Suprapubic skin (tissue), 4 donors: ENCODE data around the gene GGNBP2. TPM values are rescaled to one million over a fixed set of nuclear protein-coding genes. Genes with fewer than 3 reads are reported as not detected.

Source experiments
- DNase-seq, 2 donors: peaks; one replicate each; pipeline ENCODE4 v3.0.0-alpha.2; 2019; ENCODE audit warnings: low spot score in 2 of 2
- H3K27ac ChIP-seq: fragments of 200-600 bp; sonication (generic); one replicate; pipeline ENCODE4 v1.5.1; 2019
- H3K27me3 ChIP-seq: fragments of 200-600 bp; sonication (generic); one replicate; pipeline ENCODE4 v1.5.1; 2019
- H3K36me3 ChIP-seq: fragments of 200-600 bp; sonication (generic); one replicate; pipeline ENCODE4 v1.5.1; 2019
- H3K4me1 ChIP-seq: fragments of 200-600 bp; sonication (generic); one replicate; pipeline ENCODE4 v1.5.1; 2019
- H3K4me3 ChIP-seq: fragments of 200-600 bp; sonication (generic); one replicate; pipeline ENCODE4 v1.5.1; 2019; ENCODE audit warnings: mild to moderate bottlenecking
- H3K9me3 ChIP-seq: fragments of 200-600 bp; sonication (generic); one replicate; pipeline ENCODE4 v1.5.1; 2019
- EP300 ChIP-seq: sonication (generic); formaldehyde crosslinking; IDR thresholded peaks from one replicate; pipeline ENCODE4 v1.6.1; 2017; ENCODE audit warnings: antibody characterized with exemption
- POLR2A ChIP-seq, 2 donors: fragments of 450-650 bp; IDR thresholded peaks; one replicate each; pipeline ENCODE4 v1.6.1; 2017; ENCODE audit warnings: antibody characterized with exemption in 2 of 2, mild to moderate bottlenecking in 2 of 2, moderate library complexity in 2 of 2
- POLR2AphosphoS5 ChIP-seq, 3 donors: sonication (generic); formaldehyde crosslinking; IDR thresholded peaks; one replicate each; pipeline ENCODE4 v1.6.1; 2017; ENCODE audit warnings: antibody characterized with exemption in 3 of 3
- WGBS: methylation state at CpG from one replicate; pipeline ENCODE4 v1.1.5; 2018; 5-methylcytosine and 5-hydroxymethylcytosine counted together
- total RNA-seq, 4 donors: library from RNA; depleted of rRNA; stranded (reverse); fragments of >200 nt; gene quantifications; one replicate each; pipeline ENCODE4 v1.1.0, GENCODE V29; 2016
- TF ChIP-seq, protein P1 (sequence below), 2 donors: fragments of 200-600 bp in 1 of 2; fragments of 450-650 bp in 1 of 2; sonication (generic) in 1 of 2; IDR thresholded peaks; one replicate each; pipeline ENCODE4 v1.5.1; 2016 to 2019; ENCODE audit warnings: antibody characterized with exemption in 2 of 2, mild to moderate bottlenecking in 1 of 2, moderate library complexity in 1 of 2

Gene GGNBP2
- total RNA-seq, 4 donors from 2014 or later: 49.4 to 84.1 (median 57.1) TPM

DNA sequence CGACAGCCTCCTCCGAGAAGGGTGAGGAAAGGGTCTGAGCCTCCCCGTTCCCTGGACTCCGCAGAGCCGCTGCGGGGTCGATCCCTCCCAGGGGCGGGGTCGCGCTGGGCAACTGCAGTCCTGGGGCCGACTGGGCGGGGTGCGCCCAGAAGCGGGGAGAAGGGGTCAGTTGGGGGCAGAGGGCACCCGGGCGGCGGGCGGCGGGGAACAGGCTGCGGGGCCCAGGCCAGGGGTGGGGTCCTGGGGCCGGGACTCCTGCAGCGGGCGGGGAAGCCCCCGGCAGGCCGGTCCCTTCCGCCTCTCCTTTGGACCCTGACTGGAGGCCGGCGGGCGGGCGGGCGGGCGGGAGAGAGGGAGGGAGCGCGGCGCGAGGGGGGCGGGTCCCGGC lies 352 bp downstream of the GGNBP2 start:
- Histone ChIP-seq H3K27ac (peak overlapping the region; percentile 97), H3K36me3 (no peaks in the 10 kb centered on the region), H3K27me3 (no peaks in the 10 kb centered on the region), H3K9me3 (no peaks in the 10 kb centered on the region), H3K4me3 (peak overlapping the region; percentile 82), H3K4me1 (peaks cover 47% of the 10 kb centered on the region)
- TF ChIP-seq EP300: no peak
- WGBS: no CpG with 5 or more reads among the region's 38 CpGs
- DNase-seq: peak in 1 of 2 donors; percentile 89

DNA sequence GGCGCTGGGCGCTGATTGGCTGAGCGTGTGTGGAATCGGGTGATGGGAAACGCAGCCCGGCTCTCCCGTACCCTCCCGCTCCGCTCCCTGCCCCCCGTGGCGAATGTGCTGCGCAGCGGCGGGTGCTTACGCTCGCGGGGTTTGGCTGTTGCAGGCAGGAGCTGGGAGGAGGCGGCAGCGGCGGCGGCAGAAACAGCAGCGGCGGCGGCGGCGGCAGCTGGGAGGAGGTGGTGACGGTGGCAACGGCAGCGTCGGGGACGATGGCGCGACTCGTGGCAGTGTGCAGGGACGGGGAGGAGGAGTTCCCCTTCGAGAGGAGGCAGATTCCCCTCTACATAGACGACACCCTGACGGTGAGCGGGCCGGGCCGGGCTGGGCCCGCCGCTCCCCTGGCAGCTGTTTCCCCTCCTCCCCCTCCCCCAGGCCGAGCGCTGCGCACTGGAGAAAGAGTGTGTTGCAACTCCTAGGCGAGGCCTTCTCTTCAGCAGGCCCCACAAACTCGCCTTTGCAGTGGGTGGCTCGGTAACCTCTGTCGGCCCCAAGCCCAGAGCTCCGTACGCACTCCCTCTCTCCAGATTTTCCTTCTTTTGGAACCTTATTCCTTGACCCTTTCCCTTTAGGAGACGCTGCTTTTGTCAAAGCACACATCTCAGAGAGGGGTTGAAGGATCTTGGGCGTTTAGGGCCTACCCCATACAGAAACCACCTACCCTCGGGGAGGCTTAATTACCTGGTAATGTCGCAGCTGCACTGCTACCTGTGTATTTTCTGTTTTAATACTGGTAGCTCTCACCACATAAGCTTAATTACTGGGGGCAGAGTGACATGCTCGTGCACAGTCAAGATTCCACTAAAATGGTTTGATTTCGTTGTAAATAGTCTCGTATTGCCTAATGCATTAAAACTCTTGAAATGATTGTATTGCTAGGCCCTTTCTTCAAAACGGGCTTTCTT lies 1.0 kb downstream of the GGNBP2 start:
- no peaks in the 10 kb centered on the region for H3K9me3 ChIP-seq
- H3K36me3 ChIP-seq: no peaks in the 10 kb centered on the region
- peak; percentile 98 for DNase-seq
- H3K4me3 ChIP-seq: peak overlapping the region; percentile 82
- TF ChIP-seq POLR2AphosphoS5 (IDR thresholded peaks at IDR 0.05) (peak; percentile 59 to 85 (median 71)), EP300 (no peak), POLR2A (IDR thresholded peaks at IDR 0.05) (peak; percentile 76 to 90)
- TF ChIP-seq, protein P1, sequence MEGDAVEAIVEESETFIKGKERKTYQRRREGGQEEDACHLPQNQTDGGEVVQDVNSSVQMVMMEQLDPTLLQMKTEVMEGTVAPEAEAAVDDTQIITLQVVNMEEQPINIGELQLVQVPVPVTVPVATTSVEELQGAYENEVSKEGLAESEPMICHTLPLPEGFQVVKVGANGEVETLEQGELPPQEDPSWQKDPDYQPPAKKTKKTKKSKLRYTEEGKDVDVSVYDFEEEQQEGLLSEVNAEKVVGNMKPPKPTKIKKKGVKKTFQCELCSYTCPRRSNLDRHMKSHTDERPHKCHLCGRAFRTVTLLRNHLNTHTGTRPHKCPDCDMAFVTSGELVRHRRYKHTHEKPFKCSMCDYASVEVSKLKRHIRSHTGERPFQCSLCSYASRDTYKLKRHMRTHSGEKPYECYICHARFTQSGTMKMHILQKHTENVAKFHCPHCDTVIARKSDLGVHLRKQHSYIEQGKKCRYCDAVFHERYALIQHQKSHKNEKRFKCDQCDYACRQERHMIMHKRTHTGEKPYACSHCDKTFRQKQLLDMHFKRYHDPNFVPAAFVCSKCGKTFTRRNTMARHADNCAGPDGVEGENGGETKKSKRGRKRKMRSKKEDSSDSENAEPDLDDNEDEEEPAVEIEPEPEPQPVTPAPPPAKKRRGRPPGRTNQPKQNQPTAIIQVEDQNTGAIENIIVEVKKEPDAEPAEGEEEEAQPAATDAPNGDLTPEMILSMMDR (IDR thresholded peaks at IDR 0.05): no peak
- H3K4me1 ChIP-seq: peaks cover 54% of the 10 kb centered on the region
- under 1% methylated on average over 32 of the region's 60 CpGs for WGBS
- no peaks in the 10 kb centered on the region for H3K27me3 ChIP-seq
- peak overlapping the region; percentile 97 for H3K27ac ChIP-seq

DNA sequence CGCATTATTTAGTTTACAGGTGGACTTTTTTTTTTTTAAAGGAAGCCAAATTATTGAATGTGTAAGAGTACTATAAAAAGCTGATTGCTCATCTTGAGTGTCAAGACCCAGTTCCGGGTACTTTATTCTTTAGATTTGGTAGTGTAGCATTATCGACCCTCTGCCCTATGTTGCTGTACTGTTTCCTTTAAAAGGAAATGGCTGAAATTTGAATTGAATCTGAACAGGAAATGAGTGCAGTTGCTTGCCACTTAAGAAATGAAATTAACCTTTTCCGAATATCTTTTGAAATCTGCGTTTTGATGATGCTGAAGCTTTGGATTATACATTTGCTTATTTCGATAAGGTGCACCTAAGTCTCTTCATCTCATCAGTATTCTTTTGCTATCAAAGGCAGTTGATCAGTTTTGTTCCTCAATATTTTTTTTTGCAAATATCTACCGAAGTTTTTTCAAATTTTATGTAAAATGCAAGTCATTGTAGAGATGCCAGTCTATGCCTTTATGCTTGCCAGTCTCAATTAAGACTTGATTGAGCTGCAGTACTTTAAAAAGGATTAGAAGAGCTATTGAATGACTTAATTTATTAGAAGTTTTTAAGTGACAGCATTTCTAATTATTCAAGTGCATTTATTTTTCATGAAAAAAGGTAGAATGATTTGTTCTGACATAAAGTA lies 1.8 kb downstream of the GGNBP2 start:
- Histone ChIP-seq H3K4me1 (peaks cover 62% of the 10 kb centered on the region), H3K9me3 (no peaks in the 10 kb centered on the region), H3K27ac (peak overlapping the region; percentile 97), H3K36me3 (no peaks in the 10 kb centered on the region), H3K4me3 (peak overlapping the region; percentile 82), H3K27me3 (no peaks in the 10 kb centered on the region)
- no peak for DNase-seq
- 8% methylated on average over 7 of the region's 7 CpGs for WGBS
- TF ChIP-seq POLR2A (IDR thresholded peaks at IDR 0.05) (no peak), EP300 (no peak), POLR2AphosphoS5 (IDR thresholded peaks at IDR 0.05) (no peak)
- TF ChIP-seq, protein P1 (IDR thresholded peaks at IDR 0.05): no peak

DNA sequence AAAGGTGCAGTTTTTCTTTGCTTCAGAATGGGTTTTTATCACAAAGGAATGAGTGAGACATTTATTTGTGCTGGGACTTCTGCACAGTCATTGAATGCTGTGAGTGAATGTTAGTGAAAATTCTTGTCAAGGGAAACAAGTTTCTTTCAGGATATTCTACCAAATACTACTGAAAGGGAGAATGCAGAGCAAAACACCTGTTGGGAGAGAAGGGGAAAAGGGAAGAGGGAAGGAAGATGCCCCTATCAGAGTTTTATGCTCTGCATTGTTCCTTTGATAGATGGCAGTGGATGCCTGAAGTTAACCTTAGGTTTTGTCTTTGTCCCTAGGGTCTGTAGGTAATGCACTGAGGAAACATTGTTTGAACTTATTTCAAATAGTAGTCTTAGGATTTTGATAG lies 3.1 kb downstream of the GGNBP2 start:
- TF ChIP-seq POLR2A (IDR thresholded peaks at IDR 0.05) (no peak), POLR2AphosphoS5 (IDR thresholded peaks at IDR 0.05) (no peak)
- TF ChIP-seq, protein P1 (IDR thresholded peaks at IDR 0.05): no peak
- Histone ChIP-seq H3K27ac (no peak overlapping the region), H3K4me1 (peaks cover 65% of the 10 kb centered on the region), H3K4me3 (peak overlapping the region; percentile 82), H3K9me3 (no peaks in the 10 kb centered on the region), H3K27me3 (no peaks in the 10 kb centered on the region), H3K36me3 (no peaks in the 10 kb centered on the region)
- DNase-seq: no peak

DNA sequence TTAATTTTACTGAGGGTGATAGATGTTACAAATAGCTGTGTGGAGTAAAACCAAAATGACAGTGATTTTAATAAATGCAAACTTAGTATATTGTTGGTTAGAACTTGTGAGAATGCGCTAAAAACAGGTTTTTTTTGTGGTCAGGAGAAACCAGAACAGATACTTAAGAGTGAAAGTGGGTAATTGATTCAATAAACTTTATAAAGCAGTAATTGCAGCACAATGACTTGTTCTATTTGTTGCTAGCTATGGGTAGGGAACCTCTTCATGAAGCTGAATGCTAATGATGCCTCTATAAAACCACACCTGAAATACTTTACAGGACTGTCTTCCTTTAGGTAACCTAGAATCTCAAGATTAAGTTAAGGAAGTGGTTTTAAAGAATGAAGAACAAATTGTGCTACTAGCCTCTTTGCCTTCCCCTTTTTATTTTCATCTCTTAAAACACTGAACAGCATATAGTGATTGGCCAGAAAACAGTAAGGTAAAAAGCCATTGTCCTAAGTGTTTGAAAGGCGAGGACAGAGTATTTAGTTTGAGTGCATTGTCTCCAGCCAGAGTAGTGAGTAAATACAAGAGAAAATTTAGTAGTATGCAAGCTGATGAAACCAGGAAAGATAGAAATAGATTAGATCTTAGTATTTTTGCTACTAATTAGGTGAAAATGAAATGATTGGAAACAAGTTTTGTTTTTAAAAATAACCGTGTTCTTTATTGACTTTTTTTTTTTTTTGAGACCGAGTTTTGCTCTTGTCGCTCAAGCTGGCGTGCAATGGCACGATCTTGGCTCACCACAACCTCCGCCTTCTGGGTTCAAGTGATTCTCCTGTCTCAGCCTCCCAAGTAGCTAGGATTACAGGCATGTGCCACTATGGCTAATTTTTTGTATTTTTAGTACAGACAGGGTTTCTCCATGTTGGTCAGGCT lies 6.0 kb downstream of the GGNBP2 start:
- Histone ChIP-seq H3K4me3 (no peak overlapping the region), H3K27ac (no peak overlapping the region), H3K27me3 (no peaks in the 10 kb centered on the region), H3K4me1 (peaks cover 72% of the 10 kb centered on the region), H3K9me3 (no peaks in the 10 kb centered on the region), H3K36me3 (peaks cover 5% of the 10 kb centered on the region)
- TF ChIP-seq POLR2AphosphoS5 (IDR thresholded peaks at IDR 0.05) (no peak), EP300 (no peak), POLR2A (IDR thresholded peaks at IDR 0.05) (no peak)
- TF ChIP-seq, protein P1 (IDR thresholded peaks at IDR 0.05): no peak
- WGBS: 82% methylated on average over 8 of the region's 8 CpGs
- DNase-seq: no peak
